Measurements from ENCODE around the gene UCMA.

The UCMA gene

DNA sequence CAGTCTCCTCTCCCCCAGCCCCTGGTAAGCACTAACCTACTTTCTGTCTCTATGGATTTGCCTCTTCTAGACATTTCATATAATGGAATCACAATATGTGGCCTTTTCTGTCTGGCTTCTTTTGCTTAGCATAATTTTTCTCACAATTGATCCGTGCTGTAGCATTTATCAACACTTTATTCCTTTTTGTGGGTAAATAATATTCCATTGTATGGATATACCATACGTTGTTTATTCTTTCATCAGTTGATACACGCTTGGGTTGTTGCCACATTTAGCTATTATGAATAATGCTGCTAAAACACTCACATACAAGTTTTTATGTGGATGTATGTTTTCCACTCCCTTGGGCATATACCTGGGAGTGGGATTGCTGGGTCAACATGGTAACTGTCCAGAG is 47.0 kb downstream of the UCMA start:
- no peak for DNase-seq (ENCODE audit: low read depth)

DNA sequence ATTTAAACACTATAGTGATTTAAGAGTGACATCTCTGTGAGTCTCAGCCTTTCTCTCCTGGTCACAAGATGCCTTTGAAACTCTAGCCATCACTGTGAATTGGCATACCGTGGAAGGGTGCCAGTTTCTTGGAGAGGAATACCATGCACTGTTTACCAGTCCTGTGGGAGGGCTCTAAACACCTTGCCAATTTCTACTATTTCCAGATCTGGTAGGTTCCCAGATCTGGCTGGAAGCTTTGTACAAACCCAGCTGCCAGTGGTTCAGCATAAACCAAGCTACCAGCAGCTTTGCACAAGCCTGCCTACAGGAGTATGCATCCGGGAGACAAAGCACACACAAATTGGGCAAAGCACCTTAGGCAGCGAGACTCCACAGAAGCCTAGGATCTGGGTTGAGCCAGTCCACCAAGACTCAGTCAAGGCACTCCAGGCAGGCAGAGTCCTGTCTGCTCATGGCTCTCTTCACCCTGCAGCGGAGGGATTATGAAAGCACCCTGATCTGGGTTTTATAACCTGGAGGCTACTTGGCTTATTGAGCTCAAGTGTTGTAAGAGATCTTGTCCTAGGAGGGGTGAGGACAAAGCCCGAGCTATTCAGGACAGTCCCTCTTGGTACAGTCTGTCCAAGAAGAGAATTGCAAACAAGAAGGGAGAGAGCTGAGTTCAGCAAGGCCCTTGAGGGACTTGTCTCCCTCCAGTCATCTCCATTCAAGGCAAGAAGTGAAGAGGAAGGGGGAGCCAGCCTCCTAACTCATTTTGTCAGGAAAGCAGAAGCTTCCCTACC is 49.3 kb downstream of the UCMA start:
- DNase-seq (ENCODE audit: low read depth) = no peak

DNA sequence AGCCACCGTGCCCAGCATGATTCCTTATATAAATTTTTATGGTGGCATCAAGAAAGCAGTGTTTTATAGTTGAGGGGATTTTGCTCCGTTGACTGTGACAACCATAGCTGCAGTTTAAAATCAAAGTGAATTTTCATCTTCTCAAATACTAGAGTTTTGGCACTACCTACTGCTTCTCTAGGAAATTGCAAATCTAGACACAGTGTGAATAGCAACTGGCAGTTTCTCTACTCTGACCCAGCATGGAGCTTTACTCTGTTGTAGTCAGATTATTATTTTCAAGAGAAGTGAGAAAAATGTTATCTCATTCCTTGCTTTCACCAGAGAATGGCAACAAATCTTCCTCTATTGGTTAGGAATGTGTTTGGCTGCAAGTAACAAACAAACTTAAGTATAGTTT is 49.9 kb downstream of the UCMA start:
- DNase-seq (ENCODE audit: low read depth) = no peak

DNA sequence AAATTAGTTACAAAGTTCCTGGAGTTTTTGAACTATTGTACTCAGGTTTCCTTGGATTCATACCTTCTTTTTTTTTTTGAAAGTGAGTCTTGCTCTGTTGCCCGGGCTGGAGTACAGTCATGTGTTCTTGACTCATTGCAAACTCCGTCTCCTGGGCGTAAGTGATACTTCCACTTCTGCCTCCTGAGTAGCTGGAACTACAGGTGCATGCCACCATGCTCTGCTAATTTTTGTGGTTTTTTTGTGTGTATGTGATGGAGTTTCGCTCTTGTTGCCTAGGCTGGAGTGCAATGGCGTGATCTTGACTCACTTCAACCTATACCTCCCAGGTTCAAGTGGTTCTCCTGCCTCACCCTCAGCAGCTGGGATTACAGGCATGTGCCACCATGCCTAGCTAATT is 50.5 kb downstream of the UCMA start:
- DNase-seq (ENCODE audit: low read depth) = no peak

DNA sequence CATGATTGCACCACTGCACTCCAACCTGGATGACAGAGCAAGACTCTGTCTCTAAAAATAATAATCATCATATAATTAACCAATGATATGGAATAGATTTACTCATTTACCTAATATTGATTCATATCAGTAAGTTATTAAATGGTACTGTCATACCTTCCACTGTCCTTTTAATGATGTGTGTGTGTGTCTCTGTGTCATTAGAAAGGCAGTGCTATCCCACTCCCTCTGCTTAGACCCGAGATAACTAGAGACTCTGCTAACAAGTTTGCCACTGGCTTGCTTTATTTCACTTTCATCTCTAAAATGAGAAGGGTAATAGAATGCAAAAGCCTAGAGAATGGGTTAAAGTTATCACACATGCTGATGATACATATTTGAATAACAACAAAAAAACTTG is 51.8 kb downstream of the UCMA start:
- no peak for DNase-seq (ENCODE audit: low read depth)

DNA sequence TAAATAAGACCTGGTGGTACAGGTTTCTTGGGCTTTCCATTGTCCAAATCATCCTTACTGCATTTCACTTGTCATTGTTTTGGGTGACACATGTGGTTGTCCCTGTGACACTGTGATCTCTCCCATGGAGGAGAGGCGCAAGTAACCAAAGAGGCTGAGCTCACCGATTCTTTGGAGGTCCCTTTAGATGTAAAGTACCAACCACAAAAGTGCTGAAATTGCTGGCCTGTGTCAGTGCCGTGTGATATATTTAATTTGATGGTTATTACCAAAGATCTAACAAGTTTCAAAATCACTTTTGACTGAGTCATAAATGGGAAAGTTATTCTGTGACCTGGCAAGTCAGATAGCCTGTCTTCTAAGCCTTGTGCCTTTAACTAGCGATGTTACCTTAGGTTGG is 53.4 kb downstream of the UCMA start:
- no peak for DNase-seq (ENCODE audit: low read depth)

DNA sequence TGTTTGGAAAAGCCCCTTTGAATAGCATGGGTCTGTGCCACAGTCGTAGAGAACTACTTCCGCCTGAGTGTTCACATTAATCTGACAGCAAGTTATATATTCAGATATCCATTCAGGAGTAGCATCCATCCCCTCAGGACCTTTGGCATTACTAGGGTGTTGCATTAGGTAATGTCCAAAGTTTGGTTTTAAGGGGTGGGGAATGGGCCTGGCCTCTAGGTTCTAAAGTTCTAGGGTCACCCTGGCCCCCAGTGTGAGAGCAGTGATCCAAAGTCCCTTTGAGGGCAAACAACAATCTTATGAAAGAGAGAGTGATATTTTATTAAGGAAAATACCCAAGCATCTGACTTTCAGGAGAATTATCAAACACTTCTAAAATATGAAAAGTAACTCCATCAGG is 60.6 kb downstream of the UCMA start:
- DNase-seq (ENCODE audit: low read depth) = no peak
